PFSK-1 (cell line): ENCODE measurements around the gene DLGAP4.

Experiments
- POLR2AphosphoS5 ChIP-seq: IDR thresholded peaks from 2 replicates; pipeline ENCODE4 v1.6.1; 2012; ENCODE audit warnings: low read depth, mild to moderate bottlenecking, control low read depth, low read length, moderate library complexity
- REST ChIP-seq, 2 experiments: IDR thresholded peaks; 2 replicates each; pipeline versions ENCODE4 v1.6.1 to v1.8.0; 2011 to 2012; ENCODE audit warnings: low read depth in 2 of 2, low read length in 2 of 2, control low read depth in 1 of 2, inconsistent platforms in 1 of 2, mild to moderate bottlenecking in 1 of 2, moderate library complexity in 1 of 2; ENCODE audit not compliant: insufficient read depth in 1 of 2
- SIN3A ChIP-seq: IDR thresholded peaks from 2 replicates; pipeline ENCODE4 v1.6.1; 2012; ENCODE audit warnings: mild to moderate bottlenecking, low read length, moderate library complexity, borderline replicate concordance; ENCODE audit not compliant: insufficient read depth
- TAF1 ChIP-seq: IDR thresholded peaks from 2 replicates; pipeline ENCODE4 v1.6.1; 2012; ENCODE audit warnings: low read length, control low read depth, borderline replicate concordance; ENCODE audit not compliant: insufficient read depth

DNA sequence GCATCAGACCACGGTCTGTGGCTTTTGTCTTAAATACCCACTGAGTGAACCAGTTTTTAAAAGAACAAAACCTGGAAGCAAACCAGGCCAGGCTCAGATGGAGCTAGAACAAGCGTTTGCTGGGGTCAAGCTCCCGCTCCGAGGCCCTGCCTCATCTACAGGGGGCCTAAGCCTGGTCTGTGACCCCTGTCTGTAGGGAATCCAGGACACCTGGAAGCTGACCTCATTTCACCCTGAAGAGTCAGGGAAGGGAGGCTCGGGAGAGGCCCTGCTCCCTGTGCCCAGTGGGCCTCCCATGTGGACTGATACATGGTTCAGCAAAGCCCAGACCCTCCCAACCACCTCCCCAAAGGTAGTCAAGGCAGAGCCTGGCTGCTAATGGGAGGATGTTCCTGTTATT is 26.8 kb upstream of the DLGAP4 start:
- TF ChIP-seq SIN3A, result no peak
- TF ChIP-seq REST (IDR thresholded peaks at IDR 0.05; ENCODE audit: insufficient read depth in 1 of 2, low read depth in 2 of 2, low read length in 2 of 2), result no peak
- no peak for TF ChIP-seq TAF1
- no peak for TF ChIP-seq POLR2AphosphoS5
